ENCODE results near the gene PDE2A. TPM values are rescaled to one million over a fixed set of nuclear protein-coding genes. Genes with fewer than 3 reads are reported as not detected.
"Not testable (repeated sequence)": the region's sequence is repeated elsewhere in the genome, so short reads cannot be mapped to it uniquely, and the experiment has no call there.

The PDE2A gene
- total RNA-seq, 2 donors from 2014 or later: 33.0 to 38.8 TPM

DNA sequence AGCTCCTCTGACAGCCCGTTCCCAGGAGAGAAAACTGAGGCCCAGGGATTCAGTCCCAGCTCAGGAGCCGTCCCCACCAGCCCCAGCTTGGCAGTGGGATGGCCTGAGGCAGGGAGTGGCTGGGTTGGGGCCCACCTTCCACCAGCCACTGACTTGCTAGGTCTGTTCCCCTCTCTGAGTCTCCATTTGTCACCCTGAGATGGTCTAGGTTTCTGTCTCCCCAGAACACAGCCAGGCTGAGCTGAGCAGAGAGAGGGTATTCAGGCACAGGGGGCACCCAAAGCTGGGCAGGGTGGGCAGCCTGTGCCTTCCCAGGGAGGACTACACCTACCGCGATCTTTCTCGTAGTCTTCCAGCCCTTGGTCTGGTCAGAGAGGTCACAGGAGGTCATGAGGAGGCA is 95.7 kb downstream of the PDE2A start:
- intact Hi-C loops (cut with DNase I): loop anchor here (10.0 kb wide), 1 partner anchor 104 kb away; no protein-coding TSS in a partner anchor
- peak; percentile 55 for DNase-seq (ENCODE audit: low spot score)

DNA sequence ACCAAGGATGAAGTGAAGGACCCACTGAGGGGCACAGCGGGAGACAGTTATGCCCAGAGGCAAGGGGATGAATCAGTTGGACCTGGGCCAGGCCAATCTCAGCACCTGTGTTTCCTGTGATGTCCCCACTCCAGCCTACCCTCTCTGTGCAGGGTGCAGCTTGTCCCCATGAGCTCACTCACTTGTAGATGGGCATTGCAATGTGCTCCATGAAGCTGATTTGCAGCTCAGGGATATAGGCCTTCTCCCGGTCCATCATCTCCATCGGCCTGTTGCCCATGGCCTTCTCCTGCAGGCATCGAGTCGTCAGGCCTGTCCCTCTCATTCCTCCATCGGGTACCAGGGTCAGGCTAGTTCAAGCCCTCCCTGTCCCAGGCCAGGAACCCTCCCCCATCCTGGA is 96.2 kb downstream of the PDE2A start:
- DNase-seq (ENCODE audit: low spot score): peak; percentile 75
- intact Hi-C loops (cut with DNase I): loop anchor here (10.0 kb wide), 1 partner anchor 103 kb away; no protein-coding TSS in a partner anchor

DNA sequence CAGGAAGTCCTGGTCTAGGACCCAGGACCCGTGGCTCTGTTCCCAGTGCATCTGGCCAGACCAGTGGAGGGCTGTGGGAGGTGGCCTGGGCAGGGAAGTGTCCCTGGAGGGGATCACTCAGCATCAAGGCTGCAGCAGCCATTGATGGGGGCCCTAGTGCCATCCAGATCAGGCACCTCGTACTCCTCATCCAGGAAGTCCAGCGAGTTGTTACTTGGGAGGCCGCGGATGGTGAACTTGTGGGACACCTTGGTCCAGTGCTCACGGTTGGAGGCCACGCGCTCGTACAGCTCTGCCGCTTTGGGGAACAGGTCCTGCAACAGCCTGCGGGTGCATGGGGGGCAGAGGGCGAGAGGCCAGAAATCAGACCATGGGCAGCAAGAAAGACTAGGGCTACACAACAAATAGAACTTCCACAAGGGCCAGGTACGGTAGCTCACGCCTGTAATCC is 96.9 kb downstream of the PDE2A start:
- intact Hi-C loops (cut with DNase I): loop anchor here (10.0 kb wide), 1 partner anchor 102 kb away; no protein-coding TSS in a partner anchor
- DNase-seq (ENCODE audit: low spot score): peak; percentile 51

DNA sequence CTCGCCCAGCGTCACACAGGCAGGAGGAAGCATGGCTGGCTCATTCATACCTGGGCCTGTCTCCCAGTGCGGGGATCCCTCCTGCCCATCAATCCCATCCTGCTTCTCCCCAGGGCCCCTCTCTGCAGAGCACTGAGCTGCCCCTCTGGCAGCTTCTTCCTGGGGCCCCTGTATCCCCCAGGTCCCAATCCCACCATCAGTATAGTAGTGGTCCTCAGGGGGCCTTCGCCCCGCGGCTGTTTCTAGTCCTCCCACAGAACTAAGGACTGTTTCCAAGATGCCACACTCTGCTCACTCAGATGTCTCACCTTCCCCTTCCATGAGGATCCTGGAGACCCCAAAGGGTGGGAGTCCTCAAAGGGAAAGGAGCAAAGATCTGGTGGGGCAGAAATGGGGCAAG is 97.6 kb downstream of the PDE2A start:
- intact Hi-C loops (cut with DNase I): loop anchor here (10.0 kb wide), 1 partner anchor 102 kb away; no protein-coding TSS in a partner anchor
- DNase-seq (ENCODE audit: low spot score): peak; percentile 58

DNA sequence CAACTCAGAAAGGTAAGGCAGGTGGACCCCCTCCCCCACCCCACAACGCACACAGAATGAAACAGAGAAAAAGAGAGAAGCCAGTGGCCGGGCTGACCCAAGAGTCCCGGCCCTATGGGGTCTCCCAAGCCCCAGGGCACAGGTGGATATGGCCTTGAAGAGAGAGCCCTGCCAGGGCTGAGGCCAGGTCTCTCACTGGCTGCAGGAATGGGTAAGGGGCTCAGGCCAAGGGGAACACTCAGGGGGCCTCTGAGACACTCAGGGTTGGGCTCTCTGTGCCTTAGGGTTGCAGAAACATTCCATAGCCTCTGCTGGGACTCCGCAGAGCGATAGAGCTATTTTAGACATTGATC is 98.0 kb downstream of the PDE2A start:
- peak; percentile 25 for DNase-seq (ENCODE audit: low spot score)

DNA sequence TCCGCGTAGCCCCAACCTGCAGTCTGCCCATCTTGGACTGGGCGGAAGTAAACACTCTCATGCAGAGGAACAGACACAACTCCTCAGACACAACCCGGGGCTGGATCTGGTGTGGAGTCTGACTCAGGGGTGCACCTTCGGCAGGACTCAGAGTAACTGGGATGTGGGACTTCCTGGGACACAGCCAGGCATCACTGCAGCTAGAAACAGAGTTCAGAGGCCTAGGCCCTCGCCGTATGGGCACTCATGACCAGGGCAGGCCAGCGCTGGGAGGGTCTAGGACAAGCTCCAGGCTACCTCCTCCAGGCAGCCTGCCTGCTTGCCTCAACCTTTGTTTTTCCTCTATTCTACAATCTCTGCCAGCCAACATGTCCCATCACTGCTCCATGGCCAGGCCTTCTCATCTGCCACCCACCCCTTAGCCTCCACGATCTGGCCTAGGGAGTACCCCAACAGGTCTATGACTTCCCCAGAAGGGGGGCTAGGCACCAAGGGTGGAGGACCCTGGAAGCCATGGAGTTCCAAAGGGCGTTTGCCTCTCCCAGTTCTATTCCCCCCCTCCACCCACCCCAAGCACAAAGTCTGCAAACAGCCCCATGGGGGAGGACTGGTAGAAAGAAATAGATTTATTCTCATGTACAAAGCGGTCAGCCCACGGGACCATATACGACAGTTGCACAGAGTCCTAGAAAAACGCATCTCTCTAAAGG is 98.5 kb downstream of the PDE2A start:
- peak; percentile 65 for DNase-seq (ENCODE audit: low spot score)
- intact Hi-C loops (cut with DNase I): loop anchor here (10.0 kb wide), 1 partner anchor 101 kb away; no protein-coding TSS in a partner anchor

More for the DNA sequence above, 98.0 kb downstream of the PDE2A start:
- intact Hi-C loops (cut with DNase I): loop anchor here (10.0 kb wide), 1 partner anchor 101 kb away; no protein-coding TSS in a partner anchor

- intact Hi-C loops (cut with DNase I): loop anchor here (10.0 kb wide), 1 partner anchor 100 kb away; no protein-coding TSS in a partner anchor
- DNase-seq (ENCODE audit: low spot score): peak; percentile 67
Observed at GRCh38 chr11:72574548-72575460, 99.4 kb downstream of the PDE2A start.

- DNase-seq (ENCODE audit: low spot score): peak; percentile 60
- intact Hi-C loops (cut with DNase I): loop anchor here (10.0 kb wide), 1 partner anchor 99 kb away; no protein-coding TSS in a partner anchor
Observed at GRCh38 chr11:72573855-72574445, 100.3 kb downstream of the PDE2A start.

DNA sequence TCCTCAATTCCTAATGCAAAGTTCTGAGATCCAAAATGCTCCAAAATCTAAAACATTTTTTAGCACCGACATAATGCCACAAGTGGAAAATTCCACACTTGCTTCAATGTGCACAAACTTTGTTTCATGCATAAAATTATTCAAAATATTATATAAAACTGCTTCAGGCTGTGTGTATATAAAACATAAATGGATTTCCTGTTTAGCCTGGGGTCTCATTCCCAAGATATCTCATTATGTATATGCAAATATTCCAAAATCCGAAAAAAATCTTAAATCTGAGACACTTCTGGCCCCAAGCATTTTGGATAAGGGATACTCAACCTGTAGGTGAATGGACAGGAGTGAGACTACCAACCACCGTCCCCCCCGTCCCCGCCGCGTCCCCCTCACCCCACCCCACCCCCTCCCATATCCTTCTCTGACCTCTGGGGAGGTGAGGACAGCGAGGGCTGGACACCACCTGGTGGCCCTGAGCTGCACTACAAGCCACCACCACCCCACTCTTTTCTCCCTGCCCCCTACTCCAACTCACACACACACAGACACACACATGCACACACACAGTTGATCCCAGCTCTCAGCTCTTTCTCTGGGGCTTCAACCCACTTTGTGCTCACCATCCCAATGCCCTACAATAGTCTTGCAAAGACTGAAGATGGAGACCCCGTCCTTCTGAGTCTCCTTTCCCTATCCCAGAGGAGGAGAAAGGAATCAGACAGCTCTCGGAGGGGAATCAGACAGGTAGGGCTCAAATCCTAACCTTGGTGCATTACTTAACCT is 101.0 kb downstream of the PDE2A start:
- no peak for DNase-seq (ENCODE audit: low spot score)
- intact Hi-C loops (cut with DNase I): loop anchor here (10.0 kb wide), 1 partner anchor 98 kb away; no protein-coding TSS in a partner anchor

- intact Hi-C loops (cut with DNase I): loop anchor here (10.0 kb wide), 1 partner anchor 98 kb away; no protein-coding TSS in a partner anchor
- not testable (repeated sequence) for DNase-seq (ENCODE audit: low spot score)
Observed at GRCh38 chr11:72572540-72572939, 101.7 kb downstream of the PDE2A start.

DNA sequence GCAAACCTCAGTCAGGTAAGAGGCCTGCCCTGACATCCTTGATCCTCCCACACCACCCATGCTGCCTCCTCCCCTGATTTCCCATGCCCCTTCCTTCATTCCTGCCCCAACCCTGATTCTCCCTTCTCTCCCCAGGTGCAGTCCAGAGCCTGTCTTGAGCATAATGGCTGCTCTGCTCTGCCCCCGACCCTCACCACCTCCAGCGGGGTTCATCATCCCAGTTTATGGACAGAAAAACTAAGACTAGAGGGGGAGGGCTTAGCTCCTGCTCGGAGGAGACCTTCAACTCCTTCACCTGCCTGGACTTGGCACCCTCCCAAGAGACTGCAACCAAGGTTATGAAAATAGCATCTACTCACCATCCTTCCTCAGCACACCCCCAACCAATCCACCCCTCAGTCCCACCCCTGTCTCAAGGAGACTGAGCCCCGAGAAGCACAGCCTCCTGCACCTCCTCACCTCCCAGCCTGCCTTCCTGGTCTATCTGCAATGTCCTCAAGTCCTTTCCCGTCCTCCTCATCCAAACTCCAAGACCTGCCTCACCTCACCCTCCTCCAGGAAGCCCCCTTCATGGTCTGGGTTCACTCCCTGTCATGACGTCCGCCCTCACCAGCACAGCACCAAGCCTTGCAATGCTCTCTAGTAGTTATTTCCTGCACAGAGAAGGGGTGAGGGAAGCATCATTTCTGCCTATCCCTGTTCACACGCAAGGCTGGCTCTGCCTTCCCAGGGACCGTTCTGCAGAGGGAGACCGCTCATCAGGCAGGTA is 103.1 kb downstream of the PDE2A start:
- peak; percentile 13 for DNase-seq (ENCODE audit: low spot score)
- intact Hi-C loops (cut with DNase I): loop anchor here (10.0 kb wide), 1 partner anchor 96 kb away; no protein-coding TSS in a partner anchor

- intact Hi-C loops (cut with DNase I): loop anchor here (10.0 kb wide), 1 partner anchor 95 kb away; no protein-coding TSS in a partner anchor
- DNase-seq (ENCODE audit: low spot score): peak; percentile 51
Observed at GRCh38 chr11:72569966-72570892, 104.0 kb downstream of the PDE2A start.

DNA sequence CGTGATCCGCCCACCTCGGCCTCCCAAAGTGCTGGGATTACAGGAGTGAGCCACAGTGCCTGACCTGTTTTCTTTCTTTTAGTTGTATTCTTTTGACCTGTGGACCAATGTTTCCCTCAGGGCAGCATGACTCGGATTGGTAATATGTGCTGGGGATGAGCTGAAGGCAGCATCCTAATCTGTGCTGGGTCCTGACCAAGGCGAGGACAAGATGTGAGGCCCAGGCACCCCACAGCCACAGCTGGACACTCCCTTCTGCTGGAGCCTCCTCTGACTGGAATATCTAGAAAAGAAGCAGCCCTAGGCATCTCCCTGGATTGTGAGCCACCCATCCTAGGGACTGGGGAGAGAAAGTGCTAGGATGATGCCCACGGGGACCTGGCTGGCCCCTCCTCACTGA is 105.4 kb downstream of the PDE2A start:
- DNase-seq (ENCODE audit: low spot score): peak; percentile 60
- intact Hi-C loops (cut with DNase I): no loop called here

DNA sequence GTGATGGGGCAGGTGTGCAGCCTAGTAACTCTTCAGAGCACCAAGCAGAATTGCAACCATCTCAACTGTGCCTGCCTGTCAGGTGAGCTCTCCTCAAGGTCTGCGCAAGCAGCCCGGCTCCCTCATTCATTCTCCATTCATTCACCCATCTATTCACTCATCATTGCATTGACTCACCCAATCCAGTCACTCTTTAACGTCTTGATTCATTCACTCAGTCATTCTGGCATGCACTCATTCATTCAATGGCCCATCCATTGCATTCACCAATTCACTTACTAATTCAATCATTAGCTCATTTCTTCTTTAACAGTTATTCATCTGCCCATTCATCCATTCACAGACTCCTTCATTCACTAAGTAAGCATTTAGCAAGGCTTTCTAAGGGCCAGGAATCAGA is 111.8 kb downstream of the PDE2A start:
- intact Hi-C loops (cut with DNase I): no loop called here
- DNase-seq (ENCODE audit: low spot score): peak; percentile 37

- intact Hi-C loops (cut with DNase I): no loop called here
Observed at GRCh38 chr11:72561856-72562255, 112.4 kb downstream of the PDE2A start.

GRCh38 chr11:72560864-72561263 is 113.4 kb downstream of the PDE2A start:
- intact Hi-C loops (cut with DNase I): not testable (repeated sequence)
- peak; percentile 36 for DNase-seq (ENCODE audit: low spot score)

More at GRCh38 chr11:72561856-72562255, 112.4 kb downstream of the PDE2A start:
- peak; percentile 69 for DNase-seq (ENCODE audit: low spot score)
